ENCODE results near the gene GPR183. TPM values are rescaled to one million over a fixed set of nuclear protein-coding genes. Genes with fewer than 3 reads are reported as not detected.

Gene GPR183
- total and polyA plus RNA-seq, 2 of the 8 experiments (the other 6 are each of a cell fraction or from before 2014, with no cell fraction given) = not detected

GRCh38 chr13:99277629-99278028, 29.6 kb downstream of the GPR183 start (continued):
- TF ChIP-seq NRF1 (IDR thresholded peaks at IDR 0.05; ENCODE audit: low read depth, low read length) (no peak), MAX (IDR thresholded peaks at IDR 0.05) (no peak)
